WTC11 (cell line): Measurements from ENCODE around the gene EVI5L. TPM values are rescaled to one million over a fixed set of nuclear protein-coding genes. Genes with fewer than 3 reads are reported as not detected.

Experiments
- ATAC-seq: fragments of 200-7000 bp; cut with Tn5 transposase; 2 replicates; pipeline ENCODE4 v1.10.0; 2021; ENCODE audit warnings: mild to moderate bottlenecking, moderate library complexity
- CTCF ChIA-PET: fragments of 300-600 bp; sonication (Branson Sonifier 250); formaldehyde crosslinking; loops from one replicate; lab custom pipeline; 2021; ENCODE audit warnings: antibody characterized with exemption; lab: Charles Lee
- POLR2A ChIA-PET: fragments of 350-600 bp; sonication (Branson Sonifier 250); formaldehyde crosslinking; loops from one replicate; lab custom pipeline; 2021; ENCODE audit warnings: antibody characterized with exemption; lab: Charles Lee
- DNase-seq: peaks from one replicate; pipeline ENCODE4 v3.0.0; 2021; ENCODE audit warnings: low spot score
- H3K27ac Mint-ChIP-seq: 2 replicates; pipeline ENCODE4 v1.8.0; 2021; ENCODE audit warnings: mixed read lengths
- H3K27me3 Mint-ChIP-seq: 2 replicates; pipeline ENCODE4 v1.8.0; 2021; ENCODE audit warnings: low read depth, mild to moderate bottlenecking, moderate library complexity, mixed read lengths
- H3K36me3 Mint-ChIP-seq: 2 replicates; pipeline ENCODE4 v1.8.0; 2021; ENCODE audit warnings: mixed read lengths
- H3K4me1 Mint-ChIP-seq: 2 replicates; pipeline ENCODE4 v1.8.0; 2022; ENCODE audit warnings: mixed read lengths
- H3K4me3 Mint-ChIP-seq: 2 replicates; pipeline ENCODE4 v1.8.0; 2021; ENCODE audit warnings: mild to moderate bottlenecking, moderate library complexity, mixed read lengths
- H3K9me3 Mint-ChIP-seq: 2 replicates; pipeline ENCODE4 v1.8.0; 2021; ENCODE audit warnings: mixed read lengths
- ATF1 ChIP-seq: sonication (generic); formaldehyde crosslinking; IDR thresholded peaks from 2 replicates; pipeline ENCODE4 v1.8.1; 2023; ENCODE audit warnings: mild to moderate bottlenecking, moderate library complexity, missing genetic modification reagents
- NR1H2 ChIP-seq: sonication (generic); formaldehyde crosslinking; IDR thresholded peaks from 2 replicates; pipeline ENCODE4 v1.9.0; 2021; ENCODE audit warnings: mild to moderate bottlenecking, moderate library complexity, missing genetic modification reagents
- TCF7 ChIP-seq: sonication (generic); formaldehyde crosslinking; IDR thresholded peaks from 2 replicates; pipeline ENCODE4 v1.8.0; 2022; ENCODE audit warnings: mild to moderate bottlenecking, low read depth, missing genetic modification reagents, moderate library complexity
- TEAD1 ChIP-seq: sonication (generic); formaldehyde crosslinking; IDR thresholded peaks from 2 replicates; pipeline ENCODE4 v1.8.0; 2022; ENCODE audit warnings: mild to moderate bottlenecking, missing genetic modification reagents
- total RNA-seq: library from RNA; stranded (reverse); gene quantifications from 3 replicates; pipeline ENCODE4 v1.2.3, GENCODE V29; 2021
- TF ChIP-seq, protein P1 (sequence below): sonication (generic); formaldehyde crosslinking; IDR thresholded peaks from 2 replicates; pipeline ENCODE4 v1.8.1; 2022; ENCODE audit warnings: mild to moderate bottlenecking, moderate library complexity, missing genetic modification reagents
- TF ChIP-seq, protein P2 (sequence below): fragments of 250-450 bp; sonication (Bioruptor Pico); IDR thresholded peaks from 2 replicates; pipeline ENCODE4 v1.9.0; 2021; ENCODE audit warnings: mild to moderate bottlenecking, borderline replicate concordance
- TF ChIP-seq, protein P3 (sequence below): sonication (generic); formaldehyde crosslinking; IDR thresholded peaks from 2 replicates; pipeline ENCODE4 v1.8.0; 2023; ENCODE audit warnings: mild to moderate bottlenecking, missing genetic modification reagents
- TF ChIP-seq, protein P4 (sequence below): sonication (generic); formaldehyde crosslinking; IDR thresholded peaks from 2 replicates; pipeline ENCODE4 v1.8.0; 2022; ENCODE audit warnings: mild to moderate bottlenecking, missing genetic modification reagents
- TF ChIP-seq, protein P5 (sequence below): sonication (generic); formaldehyde crosslinking; IDR thresholded peaks from 2 replicates; pipeline ENCODE4 v1.8.0; 2022; ENCODE audit warnings: mild to moderate bottlenecking, missing genetic modification reagents
- TF ChIP-seq, protein P6 (sequence below): fragments of 200-600 bp; IDR thresholded peaks from 2 replicates; pipeline ENCODE4 v1.8.0; 2022; ENCODE audit warnings: antibody characterized with exemption

The EVI5L gene
- total RNA-seq, 1 experiment from 2014 or later = 10.5 TPM

DNA sequence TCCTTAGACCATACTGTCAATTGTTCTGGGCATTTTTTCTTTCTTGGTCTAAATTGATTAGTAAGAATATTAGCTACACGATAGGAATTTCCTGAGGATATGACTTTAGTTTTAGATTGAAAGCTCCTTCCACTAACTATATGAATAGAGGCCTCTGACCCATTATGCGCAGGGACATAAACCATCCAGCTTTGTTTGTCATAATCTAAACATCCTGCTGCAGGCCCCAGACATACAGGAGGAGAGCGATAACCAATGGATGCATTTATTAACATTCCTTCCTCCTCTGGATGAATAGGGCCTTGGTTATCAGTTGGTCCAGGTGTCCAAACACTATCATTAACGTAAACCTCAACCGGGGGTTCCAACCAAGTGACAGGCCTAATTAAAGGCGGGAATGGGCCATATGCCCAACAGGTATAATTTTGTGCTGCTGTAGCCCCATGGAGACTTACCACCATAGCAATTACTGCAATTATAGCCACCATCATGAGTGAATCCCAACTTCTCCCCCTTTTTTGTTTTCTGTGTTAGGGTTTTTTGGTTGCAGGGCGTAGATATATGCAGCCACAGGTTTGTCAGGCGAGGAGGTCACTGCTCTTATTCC is 34.4 kb upstream of the EVI5L start (continued):
- TF ChIP-seq, protein P1, sequence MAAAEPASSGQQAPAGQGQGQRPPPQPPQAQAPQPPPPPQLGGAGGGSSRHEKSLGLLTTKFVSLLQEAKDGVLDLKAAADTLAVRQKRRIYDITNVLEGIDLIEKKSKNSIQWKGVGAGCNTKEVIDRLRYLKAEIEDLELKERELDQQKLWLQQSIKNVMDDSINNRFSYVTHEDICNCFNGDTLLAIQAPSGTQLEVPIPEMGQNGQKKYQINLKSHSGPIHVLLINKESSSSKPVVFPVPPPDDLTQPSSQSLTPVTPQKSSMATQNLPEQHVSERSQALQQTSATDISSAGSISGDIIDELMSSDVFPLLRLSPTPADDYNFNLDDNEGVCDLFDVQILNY (CRISPR knock-in tag) = no peak
- TF ChIP-seq ATF1 (no peak), NR1H2 (no peak)
- TF ChIP-seq, protein P2, sequence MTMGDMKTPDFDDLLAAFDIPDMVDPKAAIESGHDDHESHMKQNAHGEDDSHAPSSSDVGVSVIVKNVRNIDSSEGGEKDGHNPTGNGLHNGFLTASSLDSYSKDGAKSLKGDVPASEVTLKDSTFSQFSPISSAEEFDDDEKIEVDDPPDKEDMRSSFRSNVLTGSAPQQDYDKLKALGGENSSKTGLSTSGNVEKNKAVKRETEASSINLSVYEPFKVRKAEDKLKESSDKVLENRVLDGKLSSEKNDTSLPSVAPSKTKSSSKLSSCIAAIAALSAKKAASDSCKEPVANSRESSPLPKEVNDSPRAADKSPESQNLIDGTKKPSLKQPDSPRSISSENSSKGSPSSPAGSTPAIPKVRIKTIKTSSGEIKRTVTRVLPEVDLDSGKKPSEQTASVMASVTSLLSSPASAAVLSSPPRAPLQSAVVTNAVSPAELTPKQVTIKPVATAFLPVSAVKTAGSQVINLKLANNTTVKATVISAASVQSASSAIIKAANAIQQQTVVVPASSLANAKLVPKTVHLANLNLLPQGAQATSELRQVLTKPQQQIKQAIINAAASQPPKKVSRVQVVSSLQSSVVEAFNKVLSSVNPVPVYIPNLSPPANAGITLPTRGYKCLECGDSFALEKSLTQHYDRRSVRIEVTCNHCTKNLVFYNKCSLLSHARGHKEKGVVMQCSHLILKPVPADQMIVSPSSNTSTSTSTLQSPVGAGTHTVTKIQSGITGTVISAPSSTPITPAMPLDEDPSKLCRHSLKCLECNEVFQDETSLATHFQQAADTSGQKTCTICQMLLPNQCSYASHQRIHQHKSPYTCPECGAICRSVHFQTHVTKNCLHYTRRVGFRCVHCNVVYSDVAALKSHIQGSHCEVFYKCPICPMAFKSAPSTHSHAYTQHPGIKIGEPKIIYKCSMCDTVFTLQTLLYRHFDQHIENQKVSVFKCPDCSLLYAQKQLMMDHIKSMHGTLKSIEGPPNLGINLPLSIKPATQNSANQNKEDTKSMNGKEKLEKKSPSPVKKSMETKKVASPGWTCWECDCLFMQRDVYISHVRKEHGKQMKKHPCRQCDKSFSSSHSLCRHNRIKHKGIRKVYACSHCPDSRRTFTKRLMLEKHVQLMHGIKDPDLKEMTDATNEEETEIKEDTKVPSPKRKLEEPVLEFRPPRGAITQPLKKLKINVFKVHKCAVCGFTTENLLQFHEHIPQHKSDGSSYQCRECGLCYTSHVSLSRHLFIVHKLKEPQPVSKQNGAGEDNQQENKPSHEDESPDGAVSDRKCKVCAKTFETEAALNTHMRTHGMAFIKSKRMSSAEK (CRISPR knock-in tag) = no peak
- TF ChIP-seq, protein P3, sequence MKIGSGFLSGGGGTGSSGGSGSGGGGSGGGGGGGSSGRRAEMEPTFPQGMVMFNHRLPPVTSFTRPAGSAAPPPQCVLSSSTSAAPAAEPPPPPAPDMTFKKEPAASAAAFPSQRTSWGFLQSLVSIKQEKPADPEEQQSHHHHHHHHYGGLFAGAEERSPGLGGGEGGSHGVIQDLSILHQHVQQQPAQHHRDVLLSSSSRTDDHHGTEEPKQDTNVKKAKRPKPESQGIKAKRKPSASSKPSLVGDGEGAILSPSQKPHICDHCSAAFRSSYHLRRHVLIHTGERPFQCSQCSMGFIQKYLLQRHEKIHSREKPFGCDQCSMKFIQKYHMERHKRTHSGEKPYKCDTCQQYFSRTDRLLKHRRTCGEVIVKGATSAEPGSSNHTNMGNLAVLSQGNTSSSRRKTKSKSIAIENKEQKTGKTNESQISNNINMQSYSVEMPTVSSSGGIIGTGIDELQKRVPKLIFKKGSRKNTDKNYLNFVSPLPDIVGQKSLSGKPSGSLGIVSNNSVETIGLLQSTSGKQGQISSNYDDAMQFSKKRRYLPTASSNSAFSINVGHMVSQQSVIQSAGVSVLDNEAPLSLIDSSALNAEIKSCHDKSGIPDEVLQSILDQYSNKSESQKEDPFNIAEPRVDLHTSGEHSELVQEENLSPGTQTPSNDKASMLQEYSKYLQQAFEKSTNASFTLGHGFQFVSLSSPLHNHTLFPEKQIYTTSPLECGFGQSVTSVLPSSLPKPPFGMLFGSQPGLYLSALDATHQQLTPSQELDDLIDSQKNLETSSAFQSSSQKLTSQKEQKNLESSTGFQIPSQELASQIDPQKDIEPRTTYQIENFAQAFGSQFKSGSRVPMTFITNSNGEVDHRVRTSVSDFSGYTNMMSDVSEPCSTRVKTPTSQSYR (CRISPR knock-in tag) = no peak

DNA sequence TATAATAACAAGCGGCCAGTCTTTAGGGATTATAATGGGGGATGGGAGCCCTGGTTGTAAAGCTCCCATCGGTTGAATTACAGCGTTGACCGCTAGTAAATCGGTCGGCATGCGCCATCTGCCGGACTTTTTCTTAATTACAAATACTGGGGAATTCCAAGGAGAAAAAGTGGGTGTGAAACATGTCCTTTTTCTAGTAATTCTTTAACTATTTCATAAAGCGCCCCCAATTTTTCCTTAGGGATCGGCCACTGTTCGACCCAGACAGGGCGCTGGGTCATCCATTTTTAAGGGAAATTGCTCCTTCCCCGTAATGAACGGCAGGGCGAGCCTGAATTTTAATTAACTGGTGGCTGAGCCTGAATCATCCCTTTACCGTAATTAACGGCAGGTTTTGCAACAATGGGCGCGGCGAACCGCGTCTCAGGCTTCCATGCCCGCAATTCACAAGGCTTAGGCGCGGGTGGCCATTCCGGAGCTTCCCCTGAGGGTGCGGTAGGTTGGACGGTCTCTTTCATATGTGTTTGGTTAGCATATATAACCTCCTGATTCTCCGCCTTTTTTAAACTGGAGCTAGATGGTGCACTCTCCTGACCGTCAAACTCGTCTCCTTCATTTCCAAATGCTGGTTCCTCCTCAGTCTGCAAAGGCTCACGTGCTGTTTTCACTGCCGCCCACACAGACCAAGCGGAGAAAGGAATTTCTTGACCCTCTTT is 30.2 kb upstream of the EVI5L start:
- Mint-ChIP-seq H3K9me3 (peaks cover 18% of the 10 kb centered on the region), H3K27ac (no peak overlapping the region), H3K36me3 (peaks cover 23% of the 10 kb centered on the region), H3K27me3 (peaks cover 35% of the 10 kb centered on the region), H3K4me1 (peaks cover 21% of the 10 kb centered on the region)
- POLR2A ChIA-PET = interaction anchor here (0.6 to 1.6 kb wide), 3 partner anchors 119 to 231 kb away, joined by 3 to 7 read pairs (median 6); partner anchors contain the start of gene TRAPPC5
- peak; percentile 72 for ATAC-seq
- TF ChIP-seq TEAD1 (CRISPR knock-in tag) = 0 out of 2 replicates have a peak, but pooled peaks have one; percentile 26
- TF ChIP-seq, protein P4, sequence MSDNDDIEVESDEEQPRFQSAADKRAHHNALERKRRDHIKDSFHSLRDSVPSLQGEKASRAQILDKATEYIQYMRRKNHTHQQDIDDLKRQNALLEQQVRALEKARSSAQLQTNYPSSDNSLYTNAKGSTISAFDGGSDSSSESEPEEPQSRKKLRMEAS = peak; percentile 41; the same call in 1 of the 2 replicates
- TF ChIP-seq, protein P5, sequence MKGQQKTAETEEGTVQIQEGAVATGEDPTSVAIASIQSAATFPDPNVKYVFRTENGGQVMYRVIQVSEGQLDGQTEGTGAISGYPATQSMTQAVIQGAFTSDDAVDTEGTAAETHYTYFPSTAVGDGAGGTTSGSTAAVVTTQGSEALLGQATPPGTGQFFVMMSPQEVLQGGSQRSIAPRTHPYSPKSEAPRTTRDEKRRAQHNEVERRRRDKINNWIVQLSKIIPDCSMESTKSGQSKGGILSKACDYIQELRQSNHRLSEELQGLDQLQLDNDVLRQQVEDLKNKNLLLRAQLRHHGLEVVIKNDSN (CRISPR knock-in tag) = peak; percentile 43; the same call in 1 of the 2 replicates
- TF ChIP-seq, protein P6, sequence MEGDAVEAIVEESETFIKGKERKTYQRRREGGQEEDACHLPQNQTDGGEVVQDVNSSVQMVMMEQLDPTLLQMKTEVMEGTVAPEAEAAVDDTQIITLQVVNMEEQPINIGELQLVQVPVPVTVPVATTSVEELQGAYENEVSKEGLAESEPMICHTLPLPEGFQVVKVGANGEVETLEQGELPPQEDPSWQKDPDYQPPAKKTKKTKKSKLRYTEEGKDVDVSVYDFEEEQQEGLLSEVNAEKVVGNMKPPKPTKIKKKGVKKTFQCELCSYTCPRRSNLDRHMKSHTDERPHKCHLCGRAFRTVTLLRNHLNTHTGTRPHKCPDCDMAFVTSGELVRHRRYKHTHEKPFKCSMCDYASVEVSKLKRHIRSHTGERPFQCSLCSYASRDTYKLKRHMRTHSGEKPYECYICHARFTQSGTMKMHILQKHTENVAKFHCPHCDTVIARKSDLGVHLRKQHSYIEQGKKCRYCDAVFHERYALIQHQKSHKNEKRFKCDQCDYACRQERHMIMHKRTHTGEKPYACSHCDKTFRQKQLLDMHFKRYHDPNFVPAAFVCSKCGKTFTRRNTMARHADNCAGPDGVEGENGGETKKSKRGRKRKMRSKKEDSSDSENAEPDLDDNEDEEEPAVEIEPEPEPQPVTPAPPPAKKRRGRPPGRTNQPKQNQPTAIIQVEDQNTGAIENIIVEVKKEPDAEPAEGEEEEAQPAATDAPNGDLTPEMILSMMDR = peak; percentile 57
- no peak for TF ChIP-seq TCF7
- TF ChIP-seq, all 79 proteins: peak for 4
- H3K4me3 Mint-ChIP-seq = peak overlapping the region; percentile 64
- CTCF ChIA-PET = interaction anchor here (0.6 to 4.8 kb wide), 54 partner anchors 9 to 697 kb away, joined by 3 to 122 read pairs (median 5); partner anchors contain the start of genes CAMSAP3, CD209, CLEC4G and MAP2K7
- DNase-seq = peak; percentile 81
